ENCODE data around the gene PYCR2. TPM values are rescaled to one million over a fixed set of nuclear protein-coding genes. Genes with fewer than 3 reads are reported as not detected.

Gene PYCR2
- total RNA-seq, 1 donor from 2014 or later, result 64.0 TPM

DNA sequence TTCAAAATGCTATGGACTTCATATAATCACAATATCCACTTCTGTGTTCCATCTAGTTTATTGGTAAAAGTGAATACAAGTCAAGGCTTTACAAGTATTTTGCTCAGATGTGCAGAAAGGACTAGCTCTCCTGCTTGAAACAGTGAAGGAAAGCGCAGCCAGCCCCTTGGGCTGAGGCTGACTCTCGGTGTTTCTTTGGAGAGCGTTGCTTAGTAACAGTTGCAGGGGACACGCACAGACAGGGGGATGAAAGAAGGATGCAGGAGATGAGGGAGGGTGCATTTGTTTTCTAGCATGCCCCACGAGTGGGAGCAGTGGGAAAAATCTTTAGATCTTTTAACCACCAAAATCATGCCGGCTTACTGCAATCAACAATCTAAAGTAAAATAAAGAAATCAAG, 9.1 kb downstream of the PYCR2 start:
- no peak for DNase-seq
- Histone ChIP-seq H3K9me3 (replicated peaks) (no peaks in the 10 kb centered on the region), H3K27me3 (ENCODE audit: low read depth) (no peaks in the 10 kb centered on the region), H3K4me1 (peaks cover 17% of the 10 kb centered on the region), H3K27ac (replicated peaks) (no peak overlapping the region), H3K36me3 (peaks cover 14% of the 10 kb centered on the region), H3K4me3 (no peak overlapping the region)
- TF ChIP-seq, protein P1, sequence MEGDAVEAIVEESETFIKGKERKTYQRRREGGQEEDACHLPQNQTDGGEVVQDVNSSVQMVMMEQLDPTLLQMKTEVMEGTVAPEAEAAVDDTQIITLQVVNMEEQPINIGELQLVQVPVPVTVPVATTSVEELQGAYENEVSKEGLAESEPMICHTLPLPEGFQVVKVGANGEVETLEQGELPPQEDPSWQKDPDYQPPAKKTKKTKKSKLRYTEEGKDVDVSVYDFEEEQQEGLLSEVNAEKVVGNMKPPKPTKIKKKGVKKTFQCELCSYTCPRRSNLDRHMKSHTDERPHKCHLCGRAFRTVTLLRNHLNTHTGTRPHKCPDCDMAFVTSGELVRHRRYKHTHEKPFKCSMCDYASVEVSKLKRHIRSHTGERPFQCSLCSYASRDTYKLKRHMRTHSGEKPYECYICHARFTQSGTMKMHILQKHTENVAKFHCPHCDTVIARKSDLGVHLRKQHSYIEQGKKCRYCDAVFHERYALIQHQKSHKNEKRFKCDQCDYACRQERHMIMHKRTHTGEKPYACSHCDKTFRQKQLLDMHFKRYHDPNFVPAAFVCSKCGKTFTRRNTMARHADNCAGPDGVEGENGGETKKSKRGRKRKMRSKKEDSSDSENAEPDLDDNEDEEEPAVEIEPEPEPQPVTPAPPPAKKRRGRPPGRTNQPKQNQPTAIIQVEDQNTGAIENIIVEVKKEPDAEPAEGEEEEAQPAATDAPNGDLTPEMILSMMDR (IDR thresholded peaks at IDR 0.05; ENCODE audit: borderline replicate concordance), result no peak
- intact Hi-C loops (cut with micrococcal nuclease), result loop anchor here (5.0 kb wide), 1 partner anchor 438 kb away; no protein-coding TSS in a partner anchor

DNA sequence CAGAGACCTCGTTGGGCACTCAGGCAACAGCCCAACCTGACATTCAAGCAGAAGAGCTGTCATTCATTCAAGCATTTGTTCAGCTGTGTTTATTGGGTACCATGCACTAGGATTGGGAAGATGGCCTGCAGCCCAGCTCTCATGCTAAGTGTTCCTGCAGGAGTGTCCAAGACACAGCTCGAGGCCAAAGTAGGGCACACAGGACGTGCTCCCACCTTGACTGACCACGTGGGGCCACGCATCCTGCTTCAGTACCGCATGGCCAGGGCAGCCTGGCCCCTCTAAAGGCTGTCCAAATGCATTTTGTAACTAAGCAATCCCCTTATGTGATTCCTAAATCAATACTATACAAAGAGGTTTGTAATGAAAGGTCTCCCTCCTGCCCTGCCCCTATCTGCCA, 9.7 kb downstream of the PYCR2 start:
- Histone ChIP-seq H3K36me3 (peaks cover 14% of the 10 kb centered on the region), H3K9me3 (replicated peaks) (no peaks in the 10 kb centered on the region)
- intact Hi-C loops (cut with micrococcal nuclease), result loop anchor here (5.0 kb wide), 1 partner anchor 437 kb away; no protein-coding TSS in a partner anchor

DNA sequence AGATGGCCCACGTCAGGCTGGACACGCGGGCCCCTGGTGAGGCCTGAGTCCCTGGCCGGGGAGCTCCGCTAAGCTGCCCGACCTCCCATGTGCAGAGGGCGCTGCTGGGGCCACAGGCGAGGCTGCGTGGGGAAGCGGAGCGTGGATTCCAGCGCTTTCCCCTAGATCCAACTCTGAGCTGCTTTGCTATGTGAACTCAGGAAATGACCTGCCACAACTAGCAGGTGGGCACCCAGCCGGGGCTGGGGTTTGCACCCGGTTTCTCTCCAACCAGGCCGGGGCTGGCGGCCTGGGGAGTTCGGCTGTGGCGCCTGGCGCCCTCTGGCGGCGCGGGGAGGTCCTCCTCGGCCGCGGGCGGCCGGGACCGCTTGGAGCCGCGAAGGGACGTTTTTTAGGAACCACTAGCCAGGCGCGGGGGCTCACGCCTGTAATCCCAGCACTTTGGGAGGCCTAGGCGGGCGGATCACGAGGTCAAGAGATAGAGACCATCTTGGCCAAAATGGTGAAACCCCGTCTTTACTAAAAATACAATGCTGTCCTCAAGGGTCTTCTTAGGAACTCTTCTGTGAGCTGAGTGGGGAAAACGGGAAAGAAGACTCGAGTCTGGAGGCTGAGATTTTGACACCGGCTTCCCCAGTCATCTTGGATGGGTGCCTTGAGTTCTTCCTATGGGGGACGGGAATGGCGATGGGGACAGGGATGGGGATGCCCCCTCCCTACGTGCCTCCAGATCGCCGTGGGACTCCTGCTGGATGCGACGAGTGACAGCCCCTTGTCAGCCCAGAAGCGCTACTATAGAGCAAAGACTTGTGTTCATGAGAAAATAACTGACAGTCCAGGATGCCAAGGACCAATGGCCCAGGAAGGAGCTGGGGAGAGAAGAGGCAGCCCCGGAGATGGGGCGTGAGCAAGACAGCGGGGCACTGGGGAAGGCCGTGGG, 12.6 kb downstream of the PYCR2 start:
- peak overlapping the region; percentile 43 for H3K4me3 ChIP-seq

More for the DNA sequence above, 9.7 kb downstream of the PYCR2 start:
- no peaks in the 10 kb centered on the region for H3K27me3 ChIP-seq (ENCODE audit: low read depth)
- no peak overlapping the region for H3K4me3 ChIP-seq
- no peak for DNase-seq
- peaks cover 11% of the 10 kb centered on the region for H3K4me1 ChIP-seq
- no peak overlapping the region for H3K27ac ChIP-seq (replicated peaks)
- TF ChIP-seq, protein P1 (IDR thresholded peaks at IDR 0.05; ENCODE audit: borderline replicate concordance), result no peak

DNA sequence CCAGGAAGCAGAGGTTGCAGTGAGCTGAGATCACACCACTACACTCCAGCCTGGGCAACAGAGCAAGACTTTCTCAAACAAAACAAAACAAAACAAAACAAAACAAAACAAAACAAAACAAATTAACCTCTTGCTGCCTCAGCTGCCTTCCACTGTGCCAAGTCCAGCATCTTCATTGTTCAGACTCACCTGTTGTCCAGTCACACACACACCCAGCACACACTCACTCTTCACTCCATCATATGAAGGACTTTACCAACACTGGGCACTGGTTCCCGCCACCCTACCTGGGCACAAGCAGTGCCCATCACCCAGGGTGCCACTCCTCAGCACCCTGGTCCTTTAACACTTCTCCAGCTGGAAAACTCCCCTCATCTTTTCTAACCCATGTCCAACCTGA, 14.6 kb downstream of the PYCR2 start:
- intact Hi-C loops (cut with micrococcal nuclease), result no loop called here
- TF ChIP-seq, protein P1 (IDR thresholded peaks at IDR 0.05; ENCODE audit: borderline replicate concordance), result no peak

More for the DNA sequence above, 12.6 kb downstream of the PYCR2 start:
- Histone ChIP-seq H3K4me1 (peaks cover 10% of the 10 kb centered on the region), H3K27me3 (ENCODE audit: low read depth) (no peaks in the 10 kb centered on the region), H3K36me3 (peaks cover 11% of the 10 kb centered on the region), H3K9me3 (replicated peaks) (no peaks in the 10 kb centered on the region), H3K27ac (replicated peaks) (no peak overlapping the region)
- intact Hi-C loops (cut with micrococcal nuclease), result loop anchor here (5.0 kb wide), 1 partner anchor 434 kb away; no protein-coding TSS in a partner anchor
- DNase-seq, result peak; percentile 69
- TF ChIP-seq, protein P1 (IDR thresholded peaks at IDR 0.05; ENCODE audit: borderline replicate concordance), result peak; percentile 98

DNA sequence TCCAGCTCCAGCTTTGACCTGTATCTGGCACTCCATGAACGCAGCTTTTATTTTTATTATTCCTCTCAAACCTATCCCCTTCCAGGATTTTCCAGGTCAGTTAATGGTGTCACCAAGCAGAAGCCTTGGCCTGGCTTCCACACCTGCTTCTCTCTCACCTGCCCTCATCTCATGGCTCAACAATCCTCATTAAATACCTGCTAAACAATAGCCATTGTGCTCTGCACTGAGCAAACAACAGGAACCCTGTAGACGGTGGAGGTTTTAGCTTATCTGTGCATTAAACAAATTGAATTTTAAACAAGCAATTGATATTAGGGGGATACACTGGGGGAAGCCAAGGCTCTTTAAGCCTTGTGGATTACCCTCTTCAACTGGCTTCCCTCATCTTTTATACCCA, 15.3 kb downstream of the PYCR2 start:
- intact Hi-C loops (cut with micrococcal nuclease), result no loop called here
- Histone ChIP-seq H3K4me3 (no peak overlapping the region), H3K36me3 (no peaks in the 10 kb centered on the region), H3K4me1 (peaks cover 10% of the 10 kb centered on the region), H3K9me3 (replicated peaks) (no peaks in the 10 kb centered on the region), H3K27me3 (ENCODE audit: low read depth) (no peaks in the 10 kb centered on the region), H3K27ac (replicated peaks) (no peak overlapping the region)
- DNase-seq, result no peak
- TF ChIP-seq, protein P1 (IDR thresholded peaks at IDR 0.05; ENCODE audit: borderline replicate concordance), result no peak

More for the DNA sequence above, 14.6 kb downstream of the PYCR2 start:
- no peak overlapping the region for H3K4me3 ChIP-seq
- no peaks in the 10 kb centered on the region for H3K27me3 ChIP-seq (ENCODE audit: low read depth)
- peaks cover 10% of the 10 kb centered on the region for H3K4me1 ChIP-seq
- H3K9me3 ChIP-seq (replicated peaks), result no peaks in the 10 kb centered on the region
- DNase-seq, result no peak
- no peaks in the 10 kb centered on the region for H3K36me3 ChIP-seq
- no peak overlapping the region for H3K27ac ChIP-seq (replicated peaks)
